Caco-2 (cell line): ENCODE results near the gene DAB1. TPM values are rescaled to one million over a fixed set of nuclear protein-coding genes. Genes with fewer than 3 reads are reported as not detected.

Experiments used
- Bru-seq: library from RNA; stranded (reverse); fragments of 400-500 nt; gene quantifications from one replicate; lab custom pipeline; 2021; lab: Mats Ljungman, UMichigan
- BruChase-seq, 2 experiments: library from RNA; stranded (reverse); fragments of 400-500 nt; gene quantifications; one replicate each; lab custom pipeline; 2021; lab: Mats Ljungman, UMichigan
- BruUV-seq: library from RNA; stranded (reverse); fragments of 400-500 nt; replicated peaks from 2 replicates; lab custom pipeline; 2021; lab: Mats Ljungman, UMichigan
- CTCF ChIA-PET: fragments of 300-600 bp; sonication (Branson Sonifier 250); formaldehyde crosslinking; loops from one replicate; lab custom pipeline; 2022; ENCODE audit warnings: antibody characterized with exemption; lab: Charles Lee
- POLR2A ChIA-PET: fragments of 300-600 bp; sonication (Branson Sonifier 250); formaldehyde crosslinking; loops from one replicate; lab custom pipeline; 2022; ENCODE audit warnings: antibody characterized with exemption; lab: Charles Lee
- DNase-seq, 2 experiments: peaks; one replicate each; pipeline versions ENCODE4 v3.0.0 to v3.0.0-alpha.2; 2020 to 2022
- H3K27me3 ChIP-seq: replicated peaks from 2 replicates; pipeline ENCODE4 v1.6.0; 2011; ENCODE audit warnings: low read length; ENCODE audit not compliant: control insufficient read depth, insufficient read depth
- H3K36me3 ChIP-seq: 2 replicates; pipeline ENCODE4 v1.5.1; 2011; ENCODE audit warnings: low read length; ENCODE audit not compliant: control insufficient read depth, insufficient read depth
- H3K4me1 ChIP-seq: fragments of 250-450 bp; sonication (Bioruptor Pico); 2 replicates; pipeline ENCODE4 v1.5.1; 2020; ENCODE audit warnings: mild to moderate bottlenecking
- H3K4me3 ChIP-seq: 2 replicates; pipeline ENCODE4 v1.5.1; 2011; ENCODE audit warnings: low read depth, mild to moderate bottlenecking, control low read depth, low read length
- H3K9me3 ChIP-seq: fragments of 250-450 bp; sonication (Bioruptor Pico); 2 replicates; pipeline ENCODE4 v1.5.1; 2020; ENCODE audit warnings: mild to moderate bottlenecking, moderate library complexity
- H3K27ac Mint-ChIP-seq: one replicate; pipeline ENCODE4 v1.8.0; 2022; ENCODE audit warnings: mixed read lengths; ENCODE audit not compliant: unreplicated experiment
- H3K27me3 Mint-ChIP-seq: one replicate; pipeline ENCODE4 v1.8.0; 2022; ENCODE audit warnings: mixed read lengths; ENCODE audit not compliant: insufficient read depth, unreplicated experiment
- H3K36me3 Mint-ChIP-seq: one replicate; pipeline ENCODE4 v1.8.0; 2022; ENCODE audit warnings: mild to moderate bottlenecking, mixed read lengths; ENCODE audit not compliant: insufficient read depth, unreplicated experiment
- H3K4me1 Mint-ChIP-seq: one replicate; pipeline ENCODE4 v1.8.0; 2022; ENCODE audit warnings: low read depth, mixed read lengths; ENCODE audit not compliant: unreplicated experiment
- H3K4me3 Mint-ChIP-seq: one replicate; pipeline ENCODE4 v1.8.0; 2022; ENCODE audit warnings: mild to moderate bottlenecking, moderate library complexity, mixed read lengths; ENCODE audit not compliant: unreplicated experiment
- H3K9me3 Mint-ChIP-seq: one replicate; pipeline ENCODE4 v1.8.0; 2022; ENCODE audit warnings: mixed read lengths; ENCODE audit not compliant: unreplicated experiment
- intact Hi-C: fragments of 100-400 bp; cut with micrococcal nuclease; formaldehyde crosslinking; loops from one replicate; pipeline ENCODE4 v1.10.0; 2022; ENCODE audit not compliant: unreplicated experiment
- long read RNA-seq: library from polyadenylated mRNA; stranded (forward); transcript quantifications from one replicate; pipeline ENCODE4 v2.0.0, GENCODE V29; 2022
- total RNA-seq: library from RNA; stranded (reverse); gene quantifications from 2 replicates; pipeline ENCODE4 v1.2.3, GENCODE V29; 2022
- TF ChIP-seq, protein P1 (sequence below), 2 experiments: fragments of 200-600 bp in 1 of 2; IDR thresholded peaks; 1 replicate in 1 of 2; 2 replicates in 1 of 2; pipeline versions ENCODE4 v1.5.1 to v1.8.0; 2011 to 2022; ENCODE audit warnings: antibody characterized with exemption in 1 of 2, control low read depth in 1 of 2, inconsistent platforms in 1 of 2, low read depth in 1 of 2, low read length in 1 of 2, mild to moderate bottlenecking in 1 of 2, moderate library complexity in 1 of 2; ENCODE audit not compliant: insufficient read depth in 1 of 2, severe bottlenecking in 1 of 2, unreplicated experiment in 1 of 2

DAB1 gene
- total RNA-seq (0.32 and 0.39 TPM in 2 replicates), Bru-seq, nascent RNA (percentile 20 among the genes with signal in this experiment), BruChase-seq, experiment 1, labeled RNA remaining after a 2-hour chase (percentile 16 among the genes with signal in this experiment), BruChase-seq, experiment 2, labeled RNA remaining after a 6-hour chase (percentile 13 among the genes with signal in this experiment)
- long read RNA-seq, partial matches to known transcripts, result 0 of 1 reads
- long read RNA-seq, other reads (novel, unspliced or antisense), result 1 of 1 reads

DNA sequence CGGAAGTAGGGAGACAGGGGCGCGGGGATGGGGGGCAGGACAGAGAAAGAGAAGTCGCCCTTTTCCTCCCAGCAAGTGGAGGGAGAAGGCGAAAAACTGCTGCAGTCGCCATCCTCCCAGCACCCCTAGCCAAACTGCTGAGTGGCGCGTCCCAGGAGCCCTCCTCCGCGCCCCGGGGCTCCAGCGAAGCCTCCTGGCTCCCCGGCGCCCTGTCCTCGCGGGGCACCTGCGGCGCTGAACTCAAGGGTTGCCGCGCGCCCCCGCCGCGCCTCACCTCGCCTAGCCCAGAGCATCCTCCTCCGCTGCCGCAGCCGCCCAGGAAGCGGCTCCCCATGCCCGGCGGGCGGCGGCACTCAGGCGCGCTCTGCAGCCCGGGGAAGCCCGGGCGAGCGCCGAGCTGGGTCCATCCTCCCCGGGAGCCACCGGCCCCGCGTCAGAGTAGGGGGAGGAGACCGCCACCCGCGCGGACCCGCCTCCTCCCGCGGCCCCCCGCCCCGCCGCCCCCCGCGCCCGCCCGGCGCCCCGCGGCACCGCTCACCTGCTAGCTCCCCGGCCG, at the start of gene DAB1:
Gene DAB1 (minus strand): TSS at position 405 of the 556 bp plus-strand sequence. CDS start 133,030 bp downstream, outside the sequence.
- Histone ChIP-seq H3K36me3 (no peaks in the 10 kb centered on the region), H3K4me3 (no peak within 1 kb of the TSS), H3K27me3 (no peaks in the 10 kb centered on the region), H3K4me1 (no peaks in the 10 kb centered on the region), H3K9me3 (no peaks in the 10 kb centered on the region)
- H3K27me3 Mint-ChIP-seq, result no peaks in the 10 kb centered on the region
- DNase-seq, result no peak
- TF ChIP-seq, protein P1, sequence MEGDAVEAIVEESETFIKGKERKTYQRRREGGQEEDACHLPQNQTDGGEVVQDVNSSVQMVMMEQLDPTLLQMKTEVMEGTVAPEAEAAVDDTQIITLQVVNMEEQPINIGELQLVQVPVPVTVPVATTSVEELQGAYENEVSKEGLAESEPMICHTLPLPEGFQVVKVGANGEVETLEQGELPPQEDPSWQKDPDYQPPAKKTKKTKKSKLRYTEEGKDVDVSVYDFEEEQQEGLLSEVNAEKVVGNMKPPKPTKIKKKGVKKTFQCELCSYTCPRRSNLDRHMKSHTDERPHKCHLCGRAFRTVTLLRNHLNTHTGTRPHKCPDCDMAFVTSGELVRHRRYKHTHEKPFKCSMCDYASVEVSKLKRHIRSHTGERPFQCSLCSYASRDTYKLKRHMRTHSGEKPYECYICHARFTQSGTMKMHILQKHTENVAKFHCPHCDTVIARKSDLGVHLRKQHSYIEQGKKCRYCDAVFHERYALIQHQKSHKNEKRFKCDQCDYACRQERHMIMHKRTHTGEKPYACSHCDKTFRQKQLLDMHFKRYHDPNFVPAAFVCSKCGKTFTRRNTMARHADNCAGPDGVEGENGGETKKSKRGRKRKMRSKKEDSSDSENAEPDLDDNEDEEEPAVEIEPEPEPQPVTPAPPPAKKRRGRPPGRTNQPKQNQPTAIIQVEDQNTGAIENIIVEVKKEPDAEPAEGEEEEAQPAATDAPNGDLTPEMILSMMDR (IDR thresholded peaks at IDR 0.05; ENCODE audit: insufficient read depth in 1 of 2, low read depth in 1 of 2, low read length in 1 of 2, severe bottlenecking in 1 of 2, unreplicated experiment in 1 of 2), result no peak
- H3K27ac Mint-ChIP-seq, result peak within 1 kb of the TSS; percentile 73
- no peaks in the 10 kb centered on the region for H3K36me3 Mint-ChIP-seq
- no TSS peak for BruUV-seq
- H3K9me3 Mint-ChIP-seq, result no peaks in the 10 kb centered on the region
- CTCF ChIA-PET, result interaction anchor here (0.7 kb wide), 1 partner anchor 420 kb away, joined by 3 read pairs; no protein-coding TSS in a partner anchor
- intact Hi-C loops, result no loop called here
- POLR2A ChIA-PET, result no interaction called here
- H3K4me1 Mint-ChIP-seq, result no peaks in the 10 kb centered on the region
- H3K4me3 Mint-ChIP-seq, result no peak within 1 kb of the TSS

DNA sequence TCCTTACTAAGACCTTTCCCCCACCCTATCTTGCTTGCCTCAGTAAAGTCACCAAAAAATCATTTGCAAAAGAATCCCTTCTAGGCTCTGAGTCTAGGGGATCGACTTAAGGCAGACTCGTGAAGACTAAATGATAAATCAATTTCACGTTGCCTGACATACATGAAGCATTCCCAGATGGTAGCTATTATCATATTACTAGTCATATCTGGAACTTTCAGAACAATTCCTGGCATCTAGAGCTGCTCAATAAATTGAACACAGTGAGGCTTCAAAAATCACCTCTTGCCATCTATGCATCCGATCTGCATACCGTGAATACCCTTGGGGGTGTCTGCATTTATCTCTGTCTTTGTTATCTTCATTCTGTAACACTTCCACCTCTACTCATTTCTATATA, 49.6 kb upstream of the DAB1 start:
- Histone ChIP-seq H3K27me3 (no peaks in the 10 kb centered on the region), H3K9me3 (no peaks in the 10 kb centered on the region), H3K36me3 (no peaks in the 10 kb centered on the region), H3K4me3 (no peak overlapping the region), H3K4me1 (no peaks in the 10 kb centered on the region)
- Mint-ChIP-seq H3K27ac (no peak overlapping the region), H3K4me1 (no peaks in the 10 kb centered on the region), H3K27me3 (peaks cover 2% of the 10 kb centered on the region), H3K9me3 (peaks cover 10% of the 10 kb centered on the region), H3K36me3 (no peaks in the 10 kb centered on the region), H3K4me3 (no peak overlapping the region)
- ChIA-PET POLR2A (no interaction called here), CTCF (no interaction called here)
- no TSS peak for BruUV-seq
- intact Hi-C loops, result no loop called here
- no peak for DNase-seq
- TF ChIP-seq, protein P1 (IDR thresholded peaks at IDR 0.05; ENCODE audit: insufficient read depth in 1 of 2, low read depth in 1 of 2, low read length in 1 of 2, severe bottlenecking in 1 of 2, unreplicated experiment in 1 of 2), result no peak

DNA sequence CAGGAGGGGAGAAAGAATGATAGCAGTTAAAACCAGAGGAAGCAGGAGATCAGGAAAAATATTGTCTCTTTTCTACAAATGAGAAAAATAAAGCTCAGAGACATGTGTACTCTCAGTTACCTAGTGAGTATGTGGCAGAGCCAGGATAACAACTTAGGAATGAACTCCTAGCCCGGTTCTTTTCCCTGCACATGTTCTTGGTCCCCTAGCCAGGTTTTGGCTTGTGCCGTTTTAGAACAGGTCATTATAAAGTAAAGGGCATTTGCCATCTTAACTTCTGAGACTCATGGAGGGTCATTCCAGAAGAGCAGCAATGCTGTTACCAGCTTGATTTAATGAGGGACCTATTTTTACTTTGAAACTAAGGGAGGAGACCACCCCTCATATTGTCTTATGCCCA, 48.1 kb upstream of the DAB1 start:
- TF ChIP-seq, protein P1 (IDR thresholded peaks at IDR 0.05; ENCODE audit: insufficient read depth in 1 of 2, low read depth in 1 of 2, low read length in 1 of 2, severe bottlenecking in 1 of 2, unreplicated experiment in 1 of 2), result no peak
- no TSS peak for BruUV-seq
- Histone ChIP-seq H3K9me3 (no peaks in the 10 kb centered on the region), H3K36me3 (no peaks in the 10 kb centered on the region), H3K4me1 (no peaks in the 10 kb centered on the region), H3K27me3 (no peaks in the 10 kb centered on the region), H3K4me3 (no peak overlapping the region)
- intact Hi-C loops, result no loop called here
- CTCF ChIA-PET, result no interaction called here
- H3K36me3 Mint-ChIP-seq, result no peaks in the 10 kb centered on the region
- POLR2A ChIA-PET, result no interaction called here
- H3K27me3 Mint-ChIP-seq, result peaks cover 6% of the 10 kb centered on the region
- H3K27ac Mint-ChIP-seq, result no peak overlapping the region
- no peaks in the 10 kb centered on the region for H3K4me1 Mint-ChIP-seq
- no peak for DNase-seq
- H3K4me3 Mint-ChIP-seq, result no peak overlapping the region
- peaks cover 10% of the 10 kb centered on the region for H3K9me3 Mint-ChIP-seq
